ENCODE measurements around the gene TSPAN17. TPM values are rescaled to one million over a fixed set of nuclear protein-coding genes. Genes with fewer than 3 reads are reported as not detected.

TSPAN17 gene
- total and polyA plus RNA-seq, 9 of the 15 experiments (the other 6 are each of a cell fraction or from before 2014, with no cell fraction given), result 0.73 to 58.3 (median 34.5) TPM

DNA sequence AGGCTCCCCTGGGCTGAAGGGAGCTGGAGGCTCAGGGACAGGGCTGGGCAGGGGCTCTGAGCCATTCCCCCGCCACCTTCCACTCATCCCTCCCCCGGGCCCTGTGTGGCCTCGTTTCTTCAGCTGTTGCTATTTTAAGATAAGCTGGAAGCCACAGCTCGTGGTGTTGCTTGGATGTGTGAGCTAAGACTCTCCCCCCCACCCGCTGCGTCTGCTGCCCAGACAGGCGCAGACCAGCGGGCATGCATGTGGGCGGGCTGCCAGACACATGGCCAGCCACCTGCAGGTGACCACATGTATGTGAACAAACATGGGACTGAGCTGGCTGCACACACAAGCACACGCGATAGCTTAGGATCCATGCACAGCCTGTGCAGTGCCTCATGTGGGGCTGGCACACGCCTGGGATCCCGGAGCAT lies 25.6 kb upstream of the TSPAN17 start (continued):
- no peak for TF ChIP-seq MYC (IDR thresholded peaks at IDR 0.05; ENCODE audit: low read depth, low read length)
- TF ChIP-seq MYC (CRISPR knock-in tag; IDR thresholded peaks at IDR 0.05; ENCODE audit: borderline replicate concordance, low read depth), result no peak
- TF ChIP-seq ZNF239 (CRISPR knock-in tag; IDR thresholded peaks at IDR 0.05), result no peak
- TF ChIP-seq SOX6 (IDR thresholded peaks at IDR 0.05), result no peak

- Histone ChIP-seq H2AFZ (ENCODE audit: low read depth, low read length) (no peak overlapping the region), H3K9me1 (ENCODE audit: control insufficient read depth, insufficient read depth, low read length) (no peaks in the 10 kb centered on the region), H3K79me2 (ENCODE audit: control insufficient read depth, insufficient read depth, low read length) (no peaks in the 10 kb centered on the region), H3K4me3 (no peak overlapping the region), H3K4me1 (replicated peaks in 1 of 2; ENCODE audit: control insufficient read depth in 2 of 2, insufficient read depth in 2 of 2, low read length in 2 of 2) (peaks cover 8 to 33% of the 10 kb centered on the region in 2 experiments), H3K9ac (ENCODE audit: insufficient read depth in 1 of 2, low read depth in 2 of 2, low read length in 2 of 2) (no peak overlapping the region), H3K36me3 (ENCODE audit: control insufficient read depth, insufficient read depth, low read length) (no peaks in the 10 kb centered on the region), H3K27me3 (ENCODE audit: control insufficient read depth in 2 of 2, insufficient read depth in 2 of 2, low read length in 2 of 2) (peaks cover 24 to 67% of the 10 kb centered on the region in 2 experiments), H3K4me2 (ENCODE audit: insufficient read depth, low read length) (no peak overlapping the region), H3K9me3 (replicated peaks; ENCODE audit: control insufficient read depth, insufficient read depth, low read depth, low read length) (no peaks in the 10 kb centered on the region), H4K20me1 (replicated peaks; ENCODE audit: control insufficient read depth, insufficient read depth, low read length) (peaks cover 12% of the 10 kb centered on the region; the same call in 1 of the 2 replicates), H3K27ac (ENCODE audit: extremely low read depth, low read depth, low read length) (no peak overlapping the region)
- BruUV-seq (replicated peaks), result no TSS peak
- TF ChIP-seq BCOR (IDR thresholded peaks at IDR 0.05) (peak; percentile 70), HIVEP1 (CRISPR knock-in tag; IDR thresholded peaks at IDR 0.05) (no peak), HDAC2 (IDR thresholded peaks at IDR 0.05) (peak; percentile 53; the same call in 1 of the 2 replicates), MIER1 (IDR thresholded peaks at IDR 0.05; ENCODE audit: low read depth) (no peak), NR4A1 (CRISPR knock-in tag; IDR thresholded peaks at IDR 0.05) (no peak), NR4A1 (tag; IDR thresholded peaks at IDR 0.05) (no peak), KDM1A (IDR thresholded peaks at IDR 0.05) (peak in 1 of 2 experiments; percentile 40; a peak in 1 of 4 replicates), ZBTB5 (IDR thresholded peaks at IDR 0.05) (no peak), GATAD2A (IDR thresholded peaks at IDR 0.05) (no peak), RBM25 (IDR thresholded peaks at IDR 0.05; ENCODE audit: low read depth, low read length, severe bottlenecking) (peak; percentile 74)
- TF ChIP-seq, protein P1, sequence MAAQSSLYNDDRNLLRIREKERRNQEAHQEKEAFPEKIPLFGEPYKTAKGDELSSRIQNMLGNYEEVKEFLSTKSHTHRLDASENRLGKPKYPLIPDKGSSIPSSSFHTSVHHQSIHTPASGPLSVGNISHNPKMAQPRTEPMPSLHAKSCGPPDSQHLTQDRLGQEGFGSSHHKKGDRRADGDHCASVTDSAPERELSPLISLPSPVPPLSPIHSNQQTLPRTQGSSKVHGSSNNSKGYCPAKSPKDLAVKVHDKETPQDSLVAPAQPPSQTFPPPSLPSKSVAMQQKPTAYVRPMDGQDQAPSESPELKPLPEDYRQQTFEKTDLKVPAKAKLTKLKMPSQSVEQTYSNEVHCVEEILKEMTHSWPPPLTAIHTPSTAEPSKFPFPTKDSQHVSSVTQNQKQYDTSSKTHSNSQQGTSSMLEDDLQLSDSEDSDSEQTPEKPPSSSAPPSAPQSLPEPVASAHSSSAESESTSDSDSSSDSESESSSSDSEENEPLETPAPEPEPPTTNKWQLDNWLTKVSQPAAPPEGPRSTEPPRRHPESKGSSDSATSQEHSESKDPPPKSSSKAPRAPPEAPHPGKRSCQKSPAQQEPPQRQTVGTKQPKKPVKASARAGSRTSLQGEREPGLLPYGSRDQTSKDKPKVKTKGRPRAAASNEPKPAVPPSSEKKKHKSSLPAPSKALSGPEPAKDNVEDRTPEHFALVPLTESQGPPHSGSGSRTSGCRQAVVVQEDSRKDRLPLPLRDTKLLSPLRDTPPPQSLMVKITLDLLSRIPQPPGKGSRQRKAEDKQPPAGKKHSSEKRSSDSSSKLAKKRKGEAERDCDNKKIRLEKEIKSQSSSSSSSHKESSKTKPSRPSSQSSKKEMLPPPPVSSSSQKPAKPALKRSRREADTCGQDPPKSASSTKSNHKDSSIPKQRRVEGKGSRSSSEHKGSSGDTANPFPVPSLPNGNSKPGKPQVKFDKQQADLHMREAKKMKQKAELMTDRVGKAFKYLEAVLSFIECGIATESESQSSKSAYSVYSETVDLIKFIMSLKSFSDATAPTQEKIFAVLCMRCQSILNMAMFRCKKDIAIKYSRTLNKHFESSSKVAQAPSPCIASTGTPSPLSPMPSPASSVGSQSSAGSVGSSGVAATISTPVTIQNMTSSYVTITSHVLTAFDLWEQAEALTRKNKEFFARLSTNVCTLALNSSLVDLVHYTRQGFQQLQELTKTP (IDR thresholded peaks at IDR 0.05; ENCODE audit: low read depth in 1 of 2, partially characterized antibody in 2 of 2), result no peak
- TF ChIP-seq, protein P2, sequence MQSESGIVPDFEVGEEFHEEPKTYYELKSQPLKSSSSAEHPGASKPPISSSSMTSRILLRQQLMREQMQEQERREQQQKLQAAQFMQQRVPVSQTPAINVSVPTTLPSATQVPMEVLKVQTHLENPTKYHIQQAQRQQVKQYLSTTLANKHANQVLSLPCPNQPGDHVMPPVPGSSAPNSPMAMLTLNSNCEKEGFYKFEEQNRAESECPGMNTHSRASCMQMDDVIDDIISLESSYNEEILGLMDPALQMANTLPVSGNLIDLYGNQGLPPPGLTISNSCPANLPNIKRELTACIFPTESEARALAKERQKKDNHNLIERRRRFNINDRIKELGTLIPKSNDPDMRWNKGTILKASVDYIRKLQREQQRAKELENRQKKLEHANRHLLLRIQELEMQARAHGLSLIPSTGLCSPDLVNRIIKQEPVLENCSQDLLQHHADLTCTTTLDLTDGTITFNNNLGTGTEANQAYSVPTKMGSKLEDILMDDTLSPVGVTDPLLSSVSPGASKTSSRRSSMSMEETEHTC (IDR thresholded peaks at IDR 0.05), result no peak
- ATAC-seq (no peak), FAIRE-seq (no peak), DNase-seq (ENCODE audit: extremely low read depth in 1 of 4, low spot score in 3 of 4) (no peak)
- ChIA-PET CTCF (ENCODE audit: low intra/inter-chr PET ratio) (no interaction called here), POLR2A (no interaction called here)
- intact Hi-C loops (cut with micrococcal nuclease), result no loop called here
- in situ Hi-C loops (cut with MboI), result no loop called here
- WGBS (ENCODE audit: insufficient coverage, low coverage, missing lambda C conversion rate), result 0% methylated on average over 4 of the region's 4 CpGs
Measured at GRCh38 chr5:176624142-176624541, 23.1 kb upstream of the TSPAN17 start.
